ENCODE results near the gene TRHDE. TPM values are rescaled to one million over a fixed set of nuclear protein-coding genes. Genes with fewer than 3 reads are reported as not detected.
"Not testable (repeated sequence)": the region's sequence is repeated elsewhere in the genome, so short reads cannot be mapped to it uniquely, and the experiment has no call there.

Gene TRHDE
- total RNA-seq, 1 donor from 2014 or later = 12.1 TPM

- DNase-seq (ENCODE audit: low spot score) = no peak
Measured at GRCh38 chr12:72510772-72511171, 238.6 kb downstream of the TRHDE start.

GRCh38 chr12:72511498-72511897, 239.3 kb downstream of the TRHDE start:
- DNase-seq (ENCODE audit: low spot score) = no peak

- no peak for DNase-seq (ENCODE audit: low spot score)
Measured at GRCh38 chr12:72511906-72512305, 239.7 kb downstream of the TRHDE start.

- not testable (repeated sequence) for DNase-seq (ENCODE audit: low spot score)
Measured at GRCh38 chr12:72520044-72520678, 248.0 kb downstream of the TRHDE start.

GRCh38 chr12:72521326-72521725, 249.2 kb downstream of the TRHDE start:
- DNase-seq (ENCODE audit: low spot score) = no peak

GRCh38 chr12:72522411-72522810, 250.2 kb downstream of the TRHDE start:
- DNase-seq (ENCODE audit: low spot score) = no peak

GRCh38 chr12:72523754-72524153, 251.6 kb downstream of the TRHDE start:
- no peak for DNase-seq (ENCODE audit: low spot score)

- no peak for DNase-seq (ENCODE audit: low spot score)
Measured at GRCh38 chr12:72535212-72535990, 263.2 kb downstream of the TRHDE start.

- DNase-seq (ENCODE audit: low spot score) = no peak
Measured at GRCh38 chr12:72540811-72541210, 268.6 kb downstream of the TRHDE start.

- DNase-seq (ENCODE audit: low spot score) = no peak
Measured at GRCh38 chr12:72543777-72544467, 271.8 kb downstream of the TRHDE start.

- DNase-seq (ENCODE audit: low spot score) = no peak
Measured at GRCh38 chr12:72546106-72546505, 273.9 kb downstream of the TRHDE start.

- DNase-seq (ENCODE audit: low spot score) = no peak
Measured at GRCh38 chr12:72547573-72547972, 275.4 kb downstream of the TRHDE start.

- DNase-seq (ENCODE audit: low spot score) = no peak
Measured at GRCh38 chr12:72549184-72549583, 277.0 kb downstream of the TRHDE start.

GRCh38 chr12:72560003-72560769, 288.0 kb downstream of the TRHDE start:
- no peak for DNase-seq (ENCODE audit: low spot score)

- no peak for DNase-seq (ENCODE audit: low spot score)
Measured at GRCh38 chr12:72570601-72571000, 298.4 kb downstream of the TRHDE start.

GRCh38 chr12:72574138-72574537, 302.0 kb downstream of the TRHDE start:
- no peak for DNase-seq (ENCODE audit: low spot score)

GRCh38 chr12:72578327-72578726, 306.2 kb downstream of the TRHDE start:
- no peak for DNase-seq (ENCODE audit: low spot score)

GRCh38 chr12:72586456-72586855, 314.3 kb downstream of the TRHDE start:
- DNase-seq (ENCODE audit: low spot score) = no peak

- no peak for DNase-seq (ENCODE audit: low spot score)
Measured at GRCh38 chr12:72602581-72602980, 330.4 kb downstream of the TRHDE start.

- no peak for DNase-seq (ENCODE audit: low spot score)
Measured at GRCh38 chr12:72605975-72606374, 333.8 kb downstream of the TRHDE start.

GRCh38 chr12:72610342-72610741, 338.2 kb downstream of the TRHDE start:
- no peak for DNase-seq (ENCODE audit: low spot score)

- no peak for DNase-seq (ENCODE audit: low spot score)
Measured at GRCh38 chr12:72610854-72611358, 338.7 kb downstream of the TRHDE start.

Data from ureter (tissue), 1 donor.